ENCODE measurements around the gene PTPRG. TPM values are rescaled to one million over a fixed set of nuclear protein-coding genes. Genes with fewer than 3 reads are reported as not detected.

Gene PTPRG
- polyA plus RNA-seq, 3 donors = not detected

GRCh38 chr3:62261121-62261520, 699.8 kb downstream of the PTPRG start:
- peaks cover 0 to 5% (median 4%) of the 10 kb centered on the region in 3 donors for H3K27me3 Mint-ChIP-seq (ENCODE audit: low read depth in 3 of 3)
- Histone ChIP-seq H3K27me3 (ENCODE audit: control insufficient read depth in 2 of 2, insufficient read depth in 2 of 2, low read length in 2 of 2) (no peaks in the 10 kb centered on the region), H3K4me3 (replicated peaks in 1 of 3; ENCODE audit: low read depth in 2 of 3, low read length in 3 of 3) (no peak overlapping the region), H3K9ac (ENCODE audit: insufficient read depth, low read length, poor library complexity, severe bottlenecking) (no peak overlapping the region), H3K36me3 (replicated peaks in 1 of 2; ENCODE audit: control insufficient read depth in 1 of 2, insufficient read depth in 2 of 2, low read length in 2 of 2) (no peaks in the 10 kb centered on the region), H3K4me2 (replicated peaks; ENCODE audit: extremely low read depth, low read length, poor library complexity, severe bottlenecking) (no peak overlapping the region), H3K4me1 (ENCODE audit: control insufficient read depth in 1 of 2, insufficient read depth in 2 of 2, low read length in 2 of 2) (no peaks in the 10 kb centered on the region), H2AFZ (ENCODE audit: insufficient read depth, low read depth, low read length, poor library complexity, severe bottlenecking) (no peak overlapping the region), H4K20me1 (ENCODE audit: insufficient read depth, low read length) (no peaks in the 10 kb centered on the region), H3K27ac (ENCODE audit: low read depth in 1 of 2, low read length in 2 of 2) (no peak overlapping the region), H3K79me2 (ENCODE audit: insufficient read depth, low read length) (no peaks in the 10 kb centered on the region), H3K9me3 (replicated peaks in 1 of 2; ENCODE audit: control insufficient read depth in 1 of 2, insufficient read depth in 1 of 2, low read length in 2 of 2) (no peaks in the 10 kb centered on the region)
- no peak for TF ChIP-seq CTCF (IDR thresholded peaks at IDR 0.05)
- no peak for DNase-seq
- no peaks in the 10 kb centered on the region for H3K36me3 Mint-ChIP-seq
- no peak overlapping the region for H3K4me3 Mint-ChIP-seq
- WGBS (ENCODE audit: insufficient coverage) = 93% methylated on average over 3 of the region's 3 CpGs
- peaks cover 0 to 5% (median 0%) of the 10 kb centered on the region in 7 donors for H3K9me3 Mint-ChIP-seq
- H3K4me1 Mint-ChIP-seq = no peaks in the 10 kb centered on the region
- intact Hi-C loops (cut with micrococcal nuclease) = no loop called here
- H3K27ac Mint-ChIP-seq = no peak overlapping the region

GRCh38 chr3:62261736-62262135, 700.4 kb downstream of the PTPRG start:
- H3K36me3 Mint-ChIP-seq = no peaks in the 10 kb centered on the region
- H3K4me1 Mint-ChIP-seq = no peaks in the 10 kb centered on the region
- Histone ChIP-seq H3K27me3 (ENCODE audit: control insufficient read depth in 2 of 2, insufficient read depth in 2 of 2, low read length in 2 of 2) (no peaks in the 10 kb centered on the region), H4K20me1 (ENCODE audit: insufficient read depth, low read length) (no peaks in the 10 kb centered on the region), H3K79me2 (ENCODE audit: insufficient read depth, low read length) (no peaks in the 10 kb centered on the region), H3K27ac (ENCODE audit: low read depth in 1 of 2, low read length in 2 of 2) (no peak overlapping the region), H3K4me3 (replicated peaks in 1 of 3; ENCODE audit: low read depth in 2 of 3, low read length in 3 of 3) (no peak overlapping the region), H3K9ac (ENCODE audit: insufficient read depth, low read length, poor library complexity, severe bottlenecking) (no peak overlapping the region), H3K4me1 (ENCODE audit: control insufficient read depth in 1 of 2, insufficient read depth in 2 of 2, low read length in 2 of 2) (no peaks in the 10 kb centered on the region), H3K4me2 (replicated peaks; ENCODE audit: extremely low read depth, low read length, poor library complexity, severe bottlenecking) (no peak overlapping the region), H3K9me3 (replicated peaks in 1 of 2; ENCODE audit: control insufficient read depth in 1 of 2, insufficient read depth in 1 of 2, low read length in 2 of 2) (no peaks in the 10 kb centered on the region), H2AFZ (ENCODE audit: insufficient read depth, low read depth, low read length, poor library complexity, severe bottlenecking) (no peak overlapping the region), H3K36me3 (replicated peaks in 1 of 2; ENCODE audit: control insufficient read depth in 1 of 2, insufficient read depth in 2 of 2, low read length in 2 of 2) (no peaks in the 10 kb centered on the region)
- no peak overlapping the region for H3K4me3 Mint-ChIP-seq
- no peak overlapping the region for H3K27ac Mint-ChIP-seq
- no CpG with 5 or more reads among the region's 3 CpGs for WGBS (ENCODE audit: insufficient coverage)
- no peak for DNase-seq
- intact Hi-C loops (cut with micrococcal nuclease) = no loop called here
- TF ChIP-seq CTCF (IDR thresholded peaks at IDR 0.05) = no peak
- H3K27me3 Mint-ChIP-seq (ENCODE audit: low read depth in 3 of 3) = peaks cover 0 to 5% (median 4%) of the 10 kb centered on the region in 3 donors
- peaks cover 0 to 5% (median 0%) of the 10 kb centered on the region in 7 donors for H3K9me3 Mint-ChIP-seq
